GM19025 (cell line): Measurements from ENCODE around the gene NRG3.

Experiments used
- ATAC-seq: cut with Tn5 transposase; IDR thresholded peaks from one replicate; pipeline ENCODE4 v1.9.1; 2021; ENCODE audit warnings: mild to moderate bottlenecking, low read depth, moderate library complexity; ENCODE audit not compliant: unreplicated experiment

NRG3 gene

DNA sequence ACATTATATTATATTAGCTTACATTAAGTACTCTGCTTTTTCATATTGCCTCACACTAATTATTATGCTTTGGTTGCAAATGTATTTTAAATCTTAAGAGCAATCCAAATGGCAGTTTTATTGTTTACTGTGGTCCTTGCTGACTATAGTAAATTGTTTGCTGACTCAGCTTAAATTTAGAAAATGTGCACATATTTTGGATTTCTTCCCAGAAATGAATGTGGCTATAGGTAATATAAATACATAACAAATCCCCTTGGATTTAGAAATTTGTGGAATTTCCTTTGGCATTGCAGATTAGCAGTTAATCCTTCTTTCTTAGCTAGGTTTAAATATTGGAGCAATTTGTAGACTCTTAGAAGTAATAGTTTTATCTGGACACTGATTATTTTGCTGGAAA lies 565.8 kb downstream of the NRG3 start:
- no peak for ATAC-seq

DNA sequence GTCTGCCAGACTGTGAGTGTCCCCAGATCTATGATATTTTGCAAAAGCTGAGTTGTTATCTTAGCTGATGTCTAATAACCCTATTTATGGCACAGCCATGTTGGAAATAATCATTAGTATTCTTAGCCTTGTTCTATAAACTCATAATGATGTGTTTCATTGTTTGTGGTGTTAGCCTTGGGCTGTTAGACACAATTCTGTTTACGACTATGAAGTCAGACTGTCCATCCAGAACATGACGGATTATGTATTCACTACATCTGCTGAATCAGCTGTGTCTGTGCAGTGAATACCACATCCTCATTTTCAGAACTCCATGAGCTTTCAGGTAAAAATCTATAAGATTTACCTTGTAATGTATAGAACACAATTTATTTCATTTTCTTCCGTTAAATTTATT lies 577.1 kb downstream of the NRG3 start:
- ATAC-seq, result no peak

DNA sequence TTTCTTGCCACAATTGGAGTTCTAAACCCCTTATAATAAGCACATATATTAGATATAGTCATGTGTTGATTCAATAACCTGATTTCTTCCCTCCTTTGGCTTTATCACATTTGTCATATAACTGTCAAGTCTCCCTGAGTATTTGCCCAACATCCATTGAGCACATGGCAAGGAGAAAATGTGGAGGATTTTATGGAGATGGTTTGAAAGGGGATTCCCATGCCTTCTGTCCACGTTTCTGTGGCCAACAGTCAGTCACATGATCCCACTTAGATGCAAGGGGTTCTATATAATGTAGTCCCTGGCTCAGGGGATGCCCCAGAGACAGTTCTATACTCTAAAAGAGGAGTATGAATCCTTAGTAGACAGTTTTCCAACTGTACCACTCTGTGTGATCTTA lies 577.7 kb downstream of the NRG3 start:
- no peak for ATAC-seq

DNA sequence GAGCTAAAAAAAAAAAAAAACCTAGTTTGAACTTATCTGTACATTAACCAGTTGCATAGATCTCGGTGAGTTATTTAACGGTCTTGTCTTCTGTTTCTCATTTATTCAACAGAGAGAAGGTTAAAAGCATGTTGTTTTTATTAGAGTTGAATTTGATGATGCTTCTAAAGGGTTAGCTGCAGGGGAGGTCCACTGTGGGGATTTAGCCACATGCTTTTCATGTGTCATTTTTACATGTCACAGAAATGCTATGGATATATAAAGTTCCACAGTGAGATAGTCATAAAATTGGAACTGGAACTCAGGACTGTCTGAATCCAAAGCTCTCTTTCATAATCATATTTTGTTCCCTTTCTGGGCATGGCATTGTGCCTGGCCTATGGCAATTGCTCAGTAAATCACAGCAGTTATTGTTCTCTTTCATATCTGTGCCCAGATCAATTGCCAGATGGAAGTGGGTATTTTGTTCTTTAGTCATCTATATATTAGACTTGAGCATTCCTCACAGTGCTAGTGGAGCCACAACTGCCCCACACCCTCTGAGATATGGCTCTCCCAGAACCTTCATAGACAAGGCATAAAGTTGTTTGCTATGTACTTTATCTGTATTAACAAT lies 578.8 kb downstream of the NRG3 start:
- no peak for ATAC-seq

DNA sequence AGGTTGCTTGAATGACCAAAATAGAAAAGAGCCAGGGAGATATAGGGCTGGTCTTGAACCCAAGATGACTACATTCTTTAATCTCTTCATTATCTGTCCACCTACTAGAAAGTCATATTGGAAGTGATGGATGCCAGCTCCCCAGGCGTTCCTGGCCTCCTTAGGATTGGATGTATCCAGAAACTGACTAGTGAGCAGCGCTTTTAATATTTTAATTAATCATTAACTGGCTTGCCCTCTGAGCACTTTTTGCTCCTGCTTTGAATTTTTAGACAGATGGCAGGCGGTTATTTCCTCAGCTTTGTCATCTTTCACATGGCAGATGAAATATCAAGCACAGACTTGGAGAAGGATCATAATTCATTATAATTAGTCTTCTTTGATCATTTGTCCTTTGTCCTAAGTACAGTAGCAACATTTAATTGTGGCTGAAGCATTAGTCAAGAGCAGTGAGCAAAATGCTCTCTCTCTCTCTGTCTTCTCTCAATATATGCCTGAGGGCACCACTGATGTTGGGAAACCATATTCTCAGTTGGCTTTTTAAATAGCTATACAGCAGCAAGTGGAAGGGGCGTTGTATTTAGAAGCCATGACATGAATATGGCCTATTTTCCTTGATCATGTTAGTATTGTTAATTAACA lies 588.0 kb downstream of the NRG3 start:
- ATAC-seq, result no peak

DNA sequence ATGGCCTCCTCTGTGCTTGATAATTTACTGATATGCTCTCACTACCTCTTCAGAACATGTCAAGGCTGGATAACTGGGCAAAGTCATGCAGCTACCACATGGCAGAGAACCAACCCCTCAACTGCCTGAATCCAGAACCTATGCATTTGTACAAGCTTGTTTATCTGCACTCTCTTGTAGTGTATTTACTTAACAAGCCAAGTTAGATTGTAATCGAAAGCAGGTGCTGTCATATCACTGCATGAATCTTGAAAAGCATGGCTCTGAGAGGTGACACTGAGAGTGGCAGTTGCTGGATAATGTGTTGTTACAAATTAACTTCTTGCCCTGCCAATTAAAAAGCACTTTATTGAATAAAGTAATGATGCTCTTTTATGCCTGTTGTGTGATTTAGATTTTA lies 588.6 kb downstream of the NRG3 start:
- no peak for ATAC-seq

DNA sequence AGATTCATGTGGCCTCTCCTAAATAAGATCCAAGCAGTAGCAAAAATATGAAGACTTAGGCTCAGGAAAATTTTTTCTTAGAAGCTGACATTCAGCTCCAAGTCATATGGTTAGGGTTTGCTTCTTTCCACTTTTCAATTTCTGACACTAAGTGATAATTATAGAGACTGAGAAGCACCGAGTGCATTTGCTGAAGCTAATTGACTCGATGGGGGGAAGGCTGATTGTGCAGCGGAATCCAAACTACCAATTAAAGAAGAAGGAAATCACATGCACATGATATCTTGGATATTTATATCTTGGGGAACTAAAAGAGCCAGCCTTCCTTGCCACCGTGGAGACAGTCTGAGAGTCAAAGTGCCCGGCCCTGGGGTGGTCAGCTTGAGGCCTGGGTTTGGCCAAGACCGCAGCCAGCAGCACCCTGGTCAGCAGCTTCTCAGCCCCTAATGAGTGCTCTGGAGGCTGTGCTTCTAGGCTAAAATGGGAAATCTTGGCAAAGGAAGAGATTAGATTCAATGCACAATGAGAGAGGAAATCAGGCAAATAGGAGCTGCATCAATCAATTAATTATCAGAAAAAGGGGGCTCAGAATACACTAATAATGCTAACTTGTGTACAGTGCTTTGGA lies 589.3 kb downstream of the NRG3 start:
- ATAC-seq, result no peak

DNA sequence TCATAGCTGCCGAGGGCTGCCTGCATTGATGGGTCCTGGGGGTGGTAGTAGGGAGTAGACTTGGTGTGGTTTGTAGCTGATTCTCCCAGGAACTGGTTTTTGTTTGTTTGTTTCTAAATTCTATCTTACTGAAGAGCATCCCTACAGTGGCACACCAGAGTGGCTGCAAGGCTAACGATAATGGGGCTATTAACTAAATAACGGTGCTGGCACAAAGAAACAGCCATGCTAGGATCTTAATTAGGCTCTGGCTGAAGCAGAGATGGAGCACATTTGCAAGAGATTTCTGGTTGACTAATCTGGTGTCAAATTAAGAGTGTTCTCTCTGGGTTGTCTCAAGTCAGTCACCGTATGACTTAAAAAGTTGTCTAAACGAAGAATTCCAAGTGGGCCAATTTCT lies 590.0 kb downstream of the NRG3 start:
- no peak for ATAC-seq

DNA sequence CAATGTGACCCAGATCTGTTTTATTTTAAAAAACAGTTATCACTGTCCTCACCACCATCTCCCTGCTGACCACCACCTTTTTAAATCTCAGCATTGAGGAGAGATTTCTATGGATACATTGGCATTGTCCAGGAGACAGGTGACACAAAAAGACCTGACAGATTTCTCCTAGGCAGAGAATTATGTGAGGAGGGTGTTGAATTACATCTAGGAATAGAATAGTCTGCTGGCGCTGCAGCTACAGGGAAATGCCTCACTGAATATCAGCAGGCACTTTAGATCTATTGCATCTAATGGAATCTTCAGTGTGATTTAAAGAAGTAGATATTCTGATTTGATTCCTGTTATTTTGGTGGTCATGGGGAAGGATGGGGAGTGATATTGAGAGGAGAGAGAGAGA lies 593.5 kb downstream of the NRG3 start:
- ATAC-seq, result no peak

DNA sequence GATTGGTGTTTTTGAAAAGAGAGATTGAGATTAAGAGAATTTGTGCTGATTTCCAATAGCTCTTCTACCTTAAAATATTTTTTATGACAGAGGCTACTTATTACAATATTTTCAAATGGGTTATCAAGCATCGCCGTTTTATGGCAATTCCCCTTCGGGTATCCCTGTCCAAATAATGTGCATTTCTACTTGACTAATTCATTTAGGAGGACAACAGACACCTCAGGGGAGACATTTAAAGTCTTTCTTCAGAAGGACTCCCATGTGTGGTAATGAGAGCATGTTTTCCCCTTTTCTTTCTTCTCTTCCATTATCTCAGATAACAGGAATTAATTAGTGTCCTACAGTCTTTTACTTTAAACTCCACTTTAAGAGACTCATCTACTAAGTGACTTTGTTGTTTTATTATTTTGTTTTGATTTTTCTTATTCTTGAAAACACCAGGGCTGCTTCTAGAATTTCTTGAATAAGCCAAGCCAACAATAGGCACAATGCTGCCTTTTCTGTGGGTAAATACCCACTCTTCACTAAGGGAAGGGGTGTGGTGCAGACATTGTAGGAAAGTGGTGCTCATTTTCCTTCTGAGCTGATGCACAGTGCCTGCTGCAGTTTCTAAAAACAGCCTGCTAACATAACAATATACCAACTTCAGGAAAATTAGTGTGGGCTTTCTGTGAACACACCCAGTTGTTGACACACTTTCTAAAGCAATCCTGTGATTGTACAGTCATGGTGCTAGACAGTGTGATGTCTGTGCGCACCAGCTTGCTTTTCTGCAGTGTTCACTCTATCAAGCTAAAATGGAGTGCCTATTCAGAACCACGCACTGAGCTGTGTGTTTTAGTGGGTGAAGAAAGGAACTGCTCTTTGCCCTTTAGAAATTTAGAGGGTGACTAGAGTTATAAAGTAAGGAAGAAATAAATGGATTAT lies 597.7 kb downstream of the NRG3 start:
- no peak for ATAC-seq

DNA sequence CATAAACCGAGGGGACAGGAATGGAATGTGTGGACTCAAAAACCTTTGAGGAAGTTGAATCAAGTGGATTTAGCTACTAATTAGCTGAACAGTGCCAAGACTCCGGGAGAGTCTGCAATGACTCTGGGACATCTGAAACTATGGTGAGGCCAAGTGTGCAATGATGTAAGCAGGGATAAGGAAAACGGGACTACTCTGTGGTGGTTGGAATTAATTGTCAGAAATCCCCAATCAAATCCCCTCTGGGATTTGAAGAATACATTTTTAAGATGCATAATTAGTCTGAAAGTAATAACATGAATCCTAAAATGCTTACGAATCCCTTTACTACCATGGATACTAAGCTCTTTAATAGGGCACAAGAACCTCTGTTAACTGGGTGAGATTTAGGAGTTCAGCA lies 602.8 kb downstream of the NRG3 start:
- no peak for ATAC-seq

DNA sequence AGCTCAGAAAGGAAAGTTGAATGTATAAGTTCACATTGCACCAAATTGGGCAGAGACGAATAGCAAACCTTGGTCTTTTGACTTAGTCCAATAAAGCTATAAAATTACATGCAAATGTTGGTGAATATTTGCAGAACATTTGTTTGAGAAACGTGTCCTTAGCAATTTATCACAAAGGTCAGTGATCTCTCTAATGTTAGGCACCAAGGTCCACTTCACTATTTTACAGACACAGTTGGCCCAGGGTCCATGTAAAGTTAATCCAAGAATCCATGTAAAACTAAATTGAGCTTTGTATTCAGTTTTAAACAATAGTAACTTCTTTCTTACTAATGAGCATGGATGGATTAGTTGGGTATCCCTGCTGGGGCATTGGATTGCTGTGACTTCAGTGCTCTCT lies 617.7 kb downstream of the NRG3 start:
- no peak for ATAC-seq

DNA sequence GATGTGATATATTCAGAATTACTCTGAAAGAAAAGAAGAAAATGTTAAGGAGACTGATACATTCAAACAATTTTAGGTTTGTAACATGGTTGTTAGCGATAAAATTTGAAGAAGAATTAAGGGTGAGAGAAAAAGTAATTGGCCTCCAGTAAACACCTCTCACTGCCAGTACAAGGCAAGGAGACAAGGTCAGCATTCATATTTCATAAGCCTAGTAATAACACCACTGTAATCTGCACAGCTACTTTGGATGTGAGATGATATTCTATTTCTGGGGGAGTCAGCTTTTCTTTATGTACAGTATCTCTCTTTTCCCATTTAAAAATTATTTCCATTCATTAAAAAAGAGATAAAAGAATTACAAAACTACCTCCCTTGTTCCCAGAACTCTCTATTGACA lies 621.1 kb downstream of the NRG3 start:
- no peak for ATAC-seq

DNA sequence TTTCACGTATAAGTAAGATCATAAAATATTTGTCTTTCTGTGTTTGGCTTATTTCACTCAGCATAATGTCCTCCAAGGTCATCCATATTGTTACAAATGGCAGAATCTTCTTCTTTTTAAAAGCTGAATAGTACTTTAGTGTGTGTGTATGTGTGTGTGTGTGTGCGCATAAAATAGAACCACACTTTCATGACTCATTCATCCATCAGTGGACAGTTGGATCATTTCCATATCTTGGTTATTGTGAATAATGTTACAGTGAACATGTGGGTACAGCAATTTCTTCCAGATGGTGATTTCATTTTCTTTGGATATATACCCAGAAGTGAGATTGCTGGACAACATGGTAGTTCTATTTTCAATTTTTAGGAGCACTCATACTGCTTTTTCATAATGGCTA lies 622.4 kb downstream of the NRG3 start:
- no peak for ATAC-seq

DNA sequence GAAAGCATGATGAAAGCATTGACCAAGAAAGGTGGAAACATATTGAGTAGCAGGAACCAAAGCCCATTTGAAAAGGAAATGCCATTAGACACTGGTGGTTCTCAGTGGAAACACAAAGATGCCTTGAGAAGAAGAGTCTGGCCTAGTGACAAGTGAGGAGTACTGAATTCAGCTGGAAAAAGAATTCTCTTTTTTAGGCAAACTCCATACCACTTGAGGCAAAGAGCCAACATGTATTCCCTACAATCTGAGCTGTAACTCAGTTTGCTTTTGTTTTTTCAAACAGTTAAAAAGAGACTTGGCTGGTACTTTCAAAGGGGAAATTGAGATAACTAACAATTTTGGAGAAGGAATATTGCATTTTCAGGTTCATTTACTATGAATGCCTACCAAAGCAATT lies 624.0 kb downstream of the NRG3 start:
- ATAC-seq, result no peak

DNA sequence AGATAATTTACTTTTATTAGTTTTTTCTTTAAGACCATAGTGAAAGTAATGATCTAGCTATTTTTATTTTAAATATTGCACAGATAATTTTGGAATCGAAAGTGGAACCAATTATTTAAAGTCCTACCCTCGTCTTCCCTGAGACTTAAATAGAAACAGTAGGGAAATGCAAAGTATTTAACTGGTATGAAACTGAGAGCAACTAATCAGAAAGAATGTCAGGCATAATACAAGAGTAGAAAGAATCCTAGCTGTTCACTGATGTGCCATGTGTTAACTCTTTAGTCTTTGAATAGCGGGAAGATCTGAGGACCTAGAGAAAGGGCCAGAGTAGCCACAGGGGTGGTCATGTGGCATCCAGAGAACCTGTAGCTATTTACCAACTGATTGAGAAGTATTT lies 630.0 kb downstream of the NRG3 start:
- ATAC-seq, result no peak

DNA sequence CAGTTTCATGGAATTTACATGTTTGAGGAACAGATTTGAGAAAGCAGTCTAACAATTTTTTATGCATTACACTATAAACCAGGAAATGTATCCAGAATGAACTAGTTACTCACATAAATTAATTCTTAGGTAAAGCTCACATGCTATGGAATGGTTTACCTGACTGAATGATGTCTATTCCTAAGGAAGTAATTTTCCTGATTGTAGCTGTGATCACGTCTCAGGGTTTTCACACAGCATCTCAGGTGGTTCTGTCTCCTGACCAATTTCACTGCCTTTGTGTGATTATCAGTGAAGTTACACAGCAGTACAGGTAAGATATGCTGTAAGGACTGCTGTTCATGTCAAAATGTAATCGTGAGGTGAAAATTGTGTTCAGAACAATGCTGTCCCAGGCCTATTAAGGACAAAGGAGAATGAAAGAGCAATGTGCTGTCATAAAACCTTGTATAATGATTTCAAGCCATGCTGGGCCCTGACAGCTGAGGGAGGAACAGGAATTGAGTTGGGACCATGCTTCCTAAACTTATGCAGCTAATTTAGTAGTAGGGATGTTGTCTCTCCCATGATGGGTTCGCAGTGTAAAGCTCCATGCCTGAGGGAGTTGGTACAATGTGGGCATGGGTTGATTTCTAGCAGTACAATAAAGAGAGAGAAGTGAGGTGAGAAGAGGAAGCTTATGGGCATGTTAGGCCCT lies 631.8 kb downstream of the NRG3 start:
- ATAC-seq, result no peak

DNA sequence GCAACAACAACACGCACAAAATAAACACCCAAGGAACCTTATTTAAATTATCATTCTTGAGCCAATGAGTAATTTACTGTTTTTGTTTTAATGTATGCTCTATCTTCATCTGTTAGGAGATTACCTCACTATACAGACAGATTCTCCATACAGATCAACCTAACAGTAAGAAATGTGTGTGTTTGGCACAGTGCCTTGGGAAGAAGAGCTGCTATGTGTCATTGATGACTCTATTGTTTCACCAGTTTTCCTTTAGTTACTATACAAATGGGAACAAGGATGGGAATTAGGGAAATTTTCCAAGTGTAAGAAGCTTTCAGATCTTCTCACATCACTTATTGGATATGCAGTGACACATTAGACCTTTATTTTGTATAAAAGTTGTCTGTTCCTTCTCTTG lies 640.3 kb downstream of the NRG3 start:
- ATAC-seq, result no peak

DNA sequence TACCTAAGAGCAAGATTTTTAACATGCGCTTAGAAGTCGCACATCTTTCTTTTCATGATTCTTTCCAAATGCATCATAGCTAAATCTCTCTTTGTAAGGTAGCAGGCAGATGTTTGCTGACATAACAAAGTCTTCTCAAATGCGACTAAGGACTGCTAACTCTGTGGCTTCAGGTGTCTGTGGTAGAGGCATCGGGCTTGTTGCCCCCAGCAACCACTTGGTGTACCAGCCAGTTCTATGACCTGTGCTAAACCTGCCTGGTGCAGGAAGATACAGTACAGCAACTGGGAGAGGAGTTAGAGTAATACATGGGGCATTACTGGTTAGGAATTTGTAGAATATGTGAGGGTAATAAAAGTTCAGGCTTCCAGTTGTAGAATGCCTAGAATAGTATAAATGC lies 654.1 kb downstream of the NRG3 start:
- ATAC-seq, result no peak

DNA sequence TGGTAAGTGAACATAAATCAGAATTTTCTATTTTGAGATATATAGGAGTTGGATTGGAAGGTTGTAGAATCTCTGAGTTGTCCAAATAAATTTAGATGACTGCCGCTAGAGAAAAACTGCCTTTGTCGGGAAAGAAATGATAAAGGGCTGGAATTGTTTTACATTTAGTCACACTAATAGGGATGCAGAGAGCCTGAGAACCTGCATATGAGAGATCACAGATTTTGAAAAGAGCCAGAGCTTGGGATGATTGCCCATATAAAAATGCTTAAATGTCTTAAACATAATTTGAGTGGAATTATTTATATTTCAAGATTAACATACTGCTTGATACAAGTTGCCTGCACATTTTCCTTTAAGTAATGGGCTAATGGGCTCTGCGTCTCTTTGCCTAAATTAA lies 660.5 kb downstream of the NRG3 start:
- ATAC-seq, result no peak

DNA sequence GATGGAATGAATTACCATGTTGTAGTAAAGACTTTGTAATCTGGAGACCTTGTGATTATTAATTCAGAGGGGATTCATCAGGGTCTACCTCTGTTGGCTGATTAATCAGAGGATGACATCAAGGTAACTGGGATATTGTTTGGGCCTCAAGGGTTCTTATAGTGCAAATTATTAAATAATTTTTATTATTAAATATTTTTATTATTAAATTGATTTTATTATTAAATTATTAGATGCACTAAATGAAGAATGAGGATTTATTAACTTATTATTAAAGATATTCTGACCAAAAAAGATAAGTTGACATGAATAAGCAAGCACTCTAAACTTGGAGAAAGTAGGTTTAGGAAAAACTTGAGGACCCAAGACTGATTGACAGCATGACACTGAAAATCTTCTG lies 661.7 kb downstream of the NRG3 start:
- ATAC-seq, result no peak
